K562 (cell line): ENCODE results near the gene RIMKLA. TPM values are rescaled to one million over a fixed set of nuclear protein-coding genes. Genes with fewer than 3 reads are reported as not detected.

Experiments used
- ATAC-seq: fragments of 200-7000 bp; cut with Tn5 transposase; 3 replicates; pipeline ENCODE4 v1.9.1; 2020; ENCODE audit warnings: moderate library complexity
- BruUV-seq: library from RNA; stranded (reverse); fragments of 400-500 nt; replicated peaks from 2 replicates; lab custom pipeline; 2021; lab: Mats Ljungman, UMichigan
- CTCF ChIA-PET: fragments of 300-600 bp; formaldehyde crosslinking; extraction: SDS; loops from one replicate; lab custom pipeline; 2021; ENCODE audit warnings: low intra/inter-chr PET ratio; lab: Yijun Ruan, JAX
- POLR2A ChIA-PET: fragments of 300-600, 350-650 bp; sonication (Branson Sonifier 250); formaldehyde crosslinking; extraction: SDS; loops from one replicate; lab custom pipeline; 2021; ENCODE audit warnings: antibody characterized with exemption, inconsistent platforms; lab: Yijun Ruan, JAX
- DNase-seq, 4 experiments: peaks; one replicate each; pipeline versions ENCODE4 v3.0.0 to v3.0.0-alpha.2; 2011 to 2018; ENCODE audit warnings: low spot score in 3 of 4, mixed read lengths in 3 of 4; ENCODE audit errors: extremely low read depth in 1 of 4
- FAIRE-seq: peaks from 2 replicates; lab custom pipeline; 2011; peaks lifted over from hg19 to GRCh38; lab: Jason Lieb, UNC
- H2AFZ ChIP-seq: 2 replicates; pipeline ENCODE4 v1.6.0; 2011; ENCODE audit warnings: low read depth, low read length, control low read depth, inconsistent platforms
- H3K27ac ChIP-seq: fragments of 200-600 bp; 3 replicates; pipeline ENCODE4 v1.8.0; 2011; ENCODE audit warnings: low read depth, mild to moderate bottlenecking, control low read depth, inconsistent platforms, low read length, moderate library complexity, mixed read lengths; ENCODE audit errors: extremely low read depth
- H3K27me3 ChIP-seq, 2 experiments: fragments of 300-600 bp in 1 of 2; 2 replicates in 1 of 2; 3 replicates in 1 of 2; pipeline versions ENCODE4 v1.6.0 to v1.8.0; 2011; ENCODE audit warnings: inconsistent platforms in 2 of 2, low read length in 2 of 2, mild to moderate bottlenecking in 1 of 2, mixed read lengths in 1 of 2, moderate library complexity in 1 of 2; ENCODE audit not compliant: control insufficient read depth in 2 of 2, insufficient read depth in 2 of 2
- H3K36me3 ChIP-seq: fragments of 300-600 bp; 3 replicates; pipeline ENCODE4 v1.8.0; 2011; ENCODE audit warnings: mild to moderate bottlenecking, low read length, inconsistent platforms; ENCODE audit not compliant: control insufficient read depth, insufficient read depth
- H3K4me1 ChIP-seq, 2 experiments: fragments of 200-600 bp in 1 of 2; replicated peaks in 1 of 2; 2 replicates in 1 of 2; 3 replicates in 1 of 2; pipeline versions ENCODE4 v1.5.1 to v1.8.0; 2011; ENCODE audit warnings: inconsistent platforms in 2 of 2, low read length in 2 of 2, mild to moderate bottlenecking in 1 of 2, mixed read lengths in 1 of 2, moderate library complexity in 1 of 2; ENCODE audit not compliant: control insufficient read depth in 2 of 2, insufficient read depth in 2 of 2
- H3K4me2 ChIP-seq: 2 replicates; pipeline ENCODE4 v1.6.1; 2011; ENCODE audit warnings: low read length, control low read depth, inconsistent platforms, mixed read lengths; ENCODE audit not compliant: insufficient read depth
- H3K4me3 ChIP-seq: fragments of 200-600 bp; sonication (generic), shearing (Covaris generic); 2 replicates; pipeline ENCODE4 v1.5.1; 2016; ENCODE audit warnings: control low read depth, inconsistent platforms
- H3K79me2 ChIP-seq: fragments of 200-600 bp; 3 replicates; pipeline ENCODE4 v1.8.0; 2011; ENCODE audit warnings: low read length, inconsistent platforms; ENCODE audit not compliant: control insufficient read depth, insufficient read depth
- H3K9ac ChIP-seq, 2 experiments: 2 replicates each; pipeline versions ENCODE4 v1.6.0 to v1.6.1; 2011; ENCODE audit warnings: low read depth in 2 of 2, low read length in 2 of 2, control low read depth in 1 of 2, inconsistent platforms in 1 of 2, mild to moderate bottlenecking in 1 of 2, mixed read lengths in 1 of 2; ENCODE audit not compliant: insufficient read depth in 1 of 2
- H3K9me1 ChIP-seq: one replicate; pipeline ENCODE4 v1.6.0; 2011; ENCODE audit warnings: inconsistent platforms, mild to moderate bottlenecking, low read length, moderate library complexity; ENCODE audit not compliant: control insufficient read depth, insufficient read depth
- H3K9me3 ChIP-seq: replicated peaks from 2 replicates; pipeline ENCODE4 v1.5.1; 2011; ENCODE audit warnings: low read depth, low read length, inconsistent platforms; ENCODE audit not compliant: control insufficient read depth, insufficient read depth
- H4K20me1 ChIP-seq: replicated peaks from 2 replicates; pipeline ENCODE4 v1.6.1; 2011; ENCODE audit warnings: low read length, inconsistent platforms, mixed read lengths; ENCODE audit not compliant: control insufficient read depth, insufficient read depth
- EP400 ChIP-seq: fragments of 450-650 bp; IDR thresholded peaks from 2 replicates; pipeline ENCODE4 v1.6.1; 2017; ENCODE audit warnings: antibody characterized with exemption, mild to moderate bottlenecking, moderate library complexity
- HDGF ChIP-seq: fragments of 450-650 bp; IDR thresholded peaks from 2 replicates; pipeline ENCODE4 v1.6.1; 2016
- LCOR ChIP-seq: sonication (generic); formaldehyde crosslinking; IDR thresholded peaks from 2 replicates; pipeline ENCODE4 v1.8.0; 2022; ENCODE audit warnings: mild to moderate bottlenecking, missing genetic modification reagents
- MED1 ChIP-seq: sonication (generic); formaldehyde crosslinking; IDR thresholded peaks from 2 replicates; pipeline ENCODE4 v1.8.1; 2023; ENCODE audit warnings: missing genetic modification reagents, borderline replicate concordance
- NFIC ChIP-seq: fragments of 450-650 bp; IDR thresholded peaks from 2 replicates; pipeline ENCODE4 v1.6.1; 2017; ENCODE audit warnings: mild to moderate bottlenecking, inconsistent platforms
- SIRT6 ChIP-seq: IDR thresholded peaks from one replicate; pipeline ENCODE4 v1.6.1; 2012; ENCODE audit warnings: low read depth, mild to moderate bottlenecking, control low read depth, inconsistent platforms, low read length, moderate library complexity
- WGBS: fragments of 100-300 bp; shearing (Covaris generic); methylation state at CpG from one replicate; pipeline ENCODE4 v1.1.6; 2016; ENCODE audit warnings: low coverage, mixed read lengths; ENCODE audit not compliant: insufficient coverage; ENCODE audit errors: missing lambda C conversion rate; 5-methylcytosine and 5-hydroxymethylcytosine counted together
- in situ Hi-C: fragments of 300-500 bp; cut with MboI; formaldehyde crosslinking; loops from 4 replicates; pipeline ENCODE4 v1.15.0; 2018; ENCODE audit warnings: inconsistent platforms, mixed read lengths
- intact Hi-C: fragments of 100-400 bp; cut with micrococcal nuclease; formaldehyde crosslinking; loops from 2 replicates; pipeline ENCODE4 v1.14.2; 2022
- polyA plus RNA-seq, 8 experiments: library from polyadenylated mRNA; depleted of rRNA in 4 of 8; stranded (reverse) in 5 of 8; unstranded in 3 of 8; fragments of >200 nt; fragmentation: Nextera tagmentation in 2 of 8; fragmentation: Illumina TruSeq in 1 of 8; extraction: Ambion mirVana in 2 of 8; extraction: Trizol in 1 of 8; gene quantifications; 2 replicates each; pipeline versions ENCODE4 v1.2.1 to v1.2.3, GENCODE V29; 2011 to 2014; ENCODE audit warnings: inconsistent platforms in 1 of 8, missing spikeins in 1 of 8
- total RNA-seq, 7 experiments: library from RNA; depleted of rRNA in 6 of 7; stranded (reverse); fragments of >200 nt in 6 of 7; fragmentation: Illumina TruSeq in 2 of 7; extraction: Trizol in 2 of 7; gene quantifications; 2 replicates each; pipeline versions ENCODE4 v1.2.1 to v1.2.3, GENCODE V29; 2011 to 2021; ENCODE audit warnings: low replicate concordance in 1 of 7

Gene RIMKLA
- total and polyA plus RNA-seq, 9 of the 15 experiments (the other 6 are each of a cell fraction or from before 2014, with no cell fraction given), result 0.02 TPM; not detected in 8

- no peaks in the 10 kb centered on the region for H3K9me1 ChIP-seq
- FAIRE-seq, result no peak
- no peak for ATAC-seq
- no peaks in the 10 kb centered on the region for H3K79me2 ChIP-seq
- CTCF ChIA-PET, result no interaction called here
- H3K27me3 ChIP-seq, result peaks cover 50 to 52% of the 10 kb centered on the region in 2 experiments
- POLR2A ChIA-PET, result interaction anchor here (1.3 kb wide), 1 partner anchor 14 kb away, joined by 3 read pairs; no protein-coding TSS in a partner anchor
- H3K36me3 ChIP-seq, result no peaks in the 10 kb centered on the region
- H3K27ac ChIP-seq, result no peak overlapping the region
- H3K9ac ChIP-seq, result no peak overlapping the region
- H3K4me3 ChIP-seq, result no peak overlapping the region
- H3K4me2 ChIP-seq, result no peak overlapping the region
- no peak for DNase-seq
- no peaks in the 10 kb centered on the region for H4K20me1 ChIP-seq
- no TSS peak for BruUV-seq
- TF ChIP-seq MED1 (CRISPR knock-in tag) (no peak), EP400 (no peak), HDGF (no peak), LCOR (CRISPR knock-in tag) (no peak)
- in situ Hi-C loops, result no loop called here
- no peaks in the 10 kb centered on the region for H3K9me3 ChIP-seq
- WGBS, result 3% methylated on average over 7 of the region's 7 CpGs
- no peak overlapping the region for H2AFZ ChIP-seq
- H3K4me1 ChIP-seq, result no peaks in the 10 kb centered on the region; a peak in 1 of 5 replicates
- intact Hi-C loops, result no loop called here
Measured at GRCh38 chr1:42420121-42420520, 39.5 kb downstream of the RIMKLA start.

- intact Hi-C loops (no loop called here), in situ Hi-C loops (no loop called here)
- Histone ChIP-seq H3K27me3 (peaks cover 48 to 50% of the 10 kb centered on the region in 2 experiments), H3K36me3 (no peaks in the 10 kb centered on the region), H3K9me1 (no peaks in the 10 kb centered on the region), H3K79me2 (no peaks in the 10 kb centered on the region), H4K20me1 (no peaks in the 10 kb centered on the region), H3K9me3 (no peaks in the 10 kb centered on the region), H3K4me2 (no peak overlapping the region), H3K27ac (no peak overlapping the region), H2AFZ (no peak overlapping the region), H3K4me3 (no peak overlapping the region), H3K9ac (no peak overlapping the region), H3K4me1 (no peaks in the 10 kb centered on the region; a peak in 1 of 5 replicates)
- TF ChIP-seq NFIC (peak; percentile 69), SIRT6 (no peak)
- 2% methylated on average over 10 of the region's 10 CpGs for WGBS
- FAIRE-seq (no peak), DNase-seq (no peak), ATAC-seq (no peak; the same call in 2 of the 3 replicates)
- no TSS peak for BruUV-seq
- ChIA-PET CTCF (no interaction called here), POLR2A (interaction anchor here (0.5 kb wide), 1 partner anchor 143 kb away, joined by 3 read pairs; no protein-coding TSS in a partner anchor)
Measured at GRCh38 chr1:42420911-42421585, 40.5 kb downstream of the RIMKLA start.
